Tibial nerve (tissue), 4 donors: Measurements from ENCODE around the gene TUT7. TPM values are rescaled to one million over a fixed set of nuclear protein-coding genes. Genes with fewer than 3 reads are reported as not detected.

Experiments
- DNase-seq, 2 donors: peaks; one replicate each; pipeline ENCODE4 v3.0.0-alpha.2; 2019; ENCODE audit warnings: low spot score in 2 of 2
- H3K27ac ChIP-seq, 4 donors: fragments of 200-600 bp; sonication (generic) in 3 of 4; one replicate each; pipeline ENCODE4 v1.5.1; 2017 to 2019; ENCODE audit warnings: mild to moderate bottlenecking in 1 of 4
- H3K27me3 ChIP-seq, 2 donors: fragments of 200-600 bp; sonication (generic) in 1 of 2; one replicate each; pipeline versions ENCODE4 v1.5.1 to v1.6.0; 2017 to 2019
- H3K36me3 ChIP-seq, 3 donors: fragments of 200-600 bp; sonication (generic); one replicate each; pipeline ENCODE4 v1.5.1; 2018 to 2019
- H3K4me1 ChIP-seq, 4 donors: fragments of 200-600 bp; sonication (generic) in 3 of 4; one replicate each; pipeline ENCODE4 v1.5.1; 2017 to 2019
- H3K4me3 ChIP-seq, 4 donors: fragments of 200-600 bp; sonication (generic) in 3 of 4; one replicate each; pipeline ENCODE4 v1.5.1; 2017 to 2019; ENCODE audit warnings: mild to moderate bottlenecking in 1 of 4, moderate library complexity in 1 of 4
- H3K9me3 ChIP-seq, 4 donors: fragments of 200-600 bp; sonication (generic) in 3 of 4; one replicate each; pipeline ENCODE4 v1.5.1; 2017 to 2019
- EP300 ChIP-seq, 2 donors: sonication (generic); formaldehyde crosslinking; IDR thresholded peaks; one replicate each; pipeline ENCODE4 v1.6.1; 2017; ENCODE audit warnings: antibody characterized with exemption in 2 of 2, mild to moderate bottlenecking in 1 of 2
- POLR2A ChIP-seq, 2 donors: fragments of 450-650 bp; IDR thresholded peaks; one replicate each; pipeline ENCODE4 v1.6.1; 2017; ENCODE audit warnings: antibody characterized with exemption in 2 of 2, mild to moderate bottlenecking in 2 of 2, moderate library complexity in 2 of 2
- WGBS, 2 donors: methylation state at CpG; one replicate each; pipeline ENCODE4 v1.1.5; 2018; 5-methylcytosine and 5-hydroxymethylcytosine counted together
- total RNA-seq, 4 donors: library from RNA; depleted of rRNA; stranded (reverse); fragments of >200 nt; gene quantifications; one replicate each; pipeline ENCODE4 v1.1.0, GENCODE V29; 2016
- TF ChIP-seq, protein P1 (sequence below), 5 experiments: fragments of 200-600 bp in 3 of 5; fragments of 450-650 bp in 2 of 5; sonication (generic) in 3 of 5; IDR thresholded peaks; one replicate each; pipeline ENCODE4 v1.5.1; 2016 to 2019; ENCODE audit warnings: antibody characterized with exemption in 5 of 5, mild to moderate bottlenecking in 3 of 5, moderate library complexity in 2 of 5

Gene TUT7
- total RNA-seq, 4 donors from 2014 or later = 25.7 to 49.6 (median 37.8) TPM

DNA sequence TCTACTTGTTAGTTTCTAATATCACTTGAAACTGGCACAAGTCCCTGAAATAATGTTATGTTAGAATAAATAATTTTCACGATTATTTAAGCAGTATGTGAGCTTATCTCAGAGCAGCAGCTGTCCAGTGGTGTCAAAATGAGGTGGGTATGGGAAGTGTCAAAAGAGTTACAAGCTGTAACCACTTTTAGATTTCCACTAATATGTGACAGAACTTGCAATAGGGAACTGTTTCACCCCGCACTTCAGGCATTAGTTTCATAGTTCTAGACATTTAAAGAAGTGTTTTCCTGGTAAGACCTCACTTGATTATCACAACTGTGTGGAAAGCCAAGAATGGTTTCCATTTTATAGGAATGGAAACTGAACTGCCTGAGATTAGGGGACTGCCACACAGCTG is 68.9 kb downstream of the TUT7 start:
- TF ChIP-seq POLR2A (IDR thresholded peaks at IDR 0.05) = no peak
- WGBS, 2 donors = 72 to 74% methylated on average over 2 of the region's 2 CpGs
- peaks cover 0 to 15% (median 0%) of the 10 kb centered on the region in 3 donors for H3K36me3 ChIP-seq
- H3K27me3 ChIP-seq = no peaks in the 10 kb centered on the region
- H3K4me1 ChIP-seq = peaks cover 0 to 18% (median 10%) of the 10 kb centered on the region in 4 donors
- no peak overlapping the region for H3K27ac ChIP-seq
- H3K4me3 ChIP-seq = no peak overlapping the region
- no peak for DNase-seq
- no peaks in the 10 kb centered on the region for H3K9me3 ChIP-seq

DNA sequence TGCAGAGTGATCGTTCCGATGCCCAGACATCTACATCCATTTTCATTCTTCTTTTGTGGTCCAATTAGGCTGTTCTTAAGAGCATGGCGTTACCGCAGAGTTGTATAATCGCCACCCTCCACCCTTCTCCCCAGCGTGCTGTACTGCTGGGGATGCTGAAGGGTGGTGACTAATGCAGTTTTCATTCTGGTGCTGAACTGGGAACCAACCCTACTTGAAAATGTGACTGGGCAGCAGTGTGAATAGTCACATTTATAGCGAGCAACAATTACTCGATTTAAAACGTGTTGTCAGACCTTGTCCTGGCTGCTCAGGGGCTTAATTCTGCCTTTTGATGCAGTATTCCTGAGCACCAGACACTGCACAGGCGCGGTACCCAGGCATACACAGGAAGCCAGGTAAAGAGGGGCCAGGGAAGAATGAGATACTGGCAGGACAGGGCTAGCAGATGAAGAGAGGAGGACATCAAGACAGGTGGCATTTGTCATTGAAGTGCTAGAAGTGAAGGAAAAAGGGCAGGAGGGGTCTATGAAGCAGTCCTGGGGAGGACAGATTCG is 71.2 kb downstream of the TUT7 start:
- peaks cover 0 to 35% (median 18%) of the 10 kb centered on the region in 4 donors for H3K4me1 ChIP-seq
- TF ChIP-seq, protein P1, sequence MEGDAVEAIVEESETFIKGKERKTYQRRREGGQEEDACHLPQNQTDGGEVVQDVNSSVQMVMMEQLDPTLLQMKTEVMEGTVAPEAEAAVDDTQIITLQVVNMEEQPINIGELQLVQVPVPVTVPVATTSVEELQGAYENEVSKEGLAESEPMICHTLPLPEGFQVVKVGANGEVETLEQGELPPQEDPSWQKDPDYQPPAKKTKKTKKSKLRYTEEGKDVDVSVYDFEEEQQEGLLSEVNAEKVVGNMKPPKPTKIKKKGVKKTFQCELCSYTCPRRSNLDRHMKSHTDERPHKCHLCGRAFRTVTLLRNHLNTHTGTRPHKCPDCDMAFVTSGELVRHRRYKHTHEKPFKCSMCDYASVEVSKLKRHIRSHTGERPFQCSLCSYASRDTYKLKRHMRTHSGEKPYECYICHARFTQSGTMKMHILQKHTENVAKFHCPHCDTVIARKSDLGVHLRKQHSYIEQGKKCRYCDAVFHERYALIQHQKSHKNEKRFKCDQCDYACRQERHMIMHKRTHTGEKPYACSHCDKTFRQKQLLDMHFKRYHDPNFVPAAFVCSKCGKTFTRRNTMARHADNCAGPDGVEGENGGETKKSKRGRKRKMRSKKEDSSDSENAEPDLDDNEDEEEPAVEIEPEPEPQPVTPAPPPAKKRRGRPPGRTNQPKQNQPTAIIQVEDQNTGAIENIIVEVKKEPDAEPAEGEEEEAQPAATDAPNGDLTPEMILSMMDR (IDR thresholded peaks at IDR 0.05) = no peak
- TF ChIP-seq EP300 (IDR thresholded peaks at IDR 0.05) = no peak
- H3K9me3 ChIP-seq = no peaks in the 10 kb centered on the region
- 14 to 19% methylated on average over 12 of the region's 12 CpGs for WGBS, 2 donors
- H3K4me3 ChIP-seq = peak overlapping the region; percentile 77 to 96 (median 87)
- H3K27ac ChIP-seq = peak overlapping the region; percentile 95 to 100 (median 99)
- no peak for DNase-seq
- no peaks in the 10 kb centered on the region for H3K27me3 ChIP-seq
- H3K36me3 ChIP-seq = peaks cover 0 to 11% (median 0%) of the 10 kb centered on the region in 3 donors

DNA sequence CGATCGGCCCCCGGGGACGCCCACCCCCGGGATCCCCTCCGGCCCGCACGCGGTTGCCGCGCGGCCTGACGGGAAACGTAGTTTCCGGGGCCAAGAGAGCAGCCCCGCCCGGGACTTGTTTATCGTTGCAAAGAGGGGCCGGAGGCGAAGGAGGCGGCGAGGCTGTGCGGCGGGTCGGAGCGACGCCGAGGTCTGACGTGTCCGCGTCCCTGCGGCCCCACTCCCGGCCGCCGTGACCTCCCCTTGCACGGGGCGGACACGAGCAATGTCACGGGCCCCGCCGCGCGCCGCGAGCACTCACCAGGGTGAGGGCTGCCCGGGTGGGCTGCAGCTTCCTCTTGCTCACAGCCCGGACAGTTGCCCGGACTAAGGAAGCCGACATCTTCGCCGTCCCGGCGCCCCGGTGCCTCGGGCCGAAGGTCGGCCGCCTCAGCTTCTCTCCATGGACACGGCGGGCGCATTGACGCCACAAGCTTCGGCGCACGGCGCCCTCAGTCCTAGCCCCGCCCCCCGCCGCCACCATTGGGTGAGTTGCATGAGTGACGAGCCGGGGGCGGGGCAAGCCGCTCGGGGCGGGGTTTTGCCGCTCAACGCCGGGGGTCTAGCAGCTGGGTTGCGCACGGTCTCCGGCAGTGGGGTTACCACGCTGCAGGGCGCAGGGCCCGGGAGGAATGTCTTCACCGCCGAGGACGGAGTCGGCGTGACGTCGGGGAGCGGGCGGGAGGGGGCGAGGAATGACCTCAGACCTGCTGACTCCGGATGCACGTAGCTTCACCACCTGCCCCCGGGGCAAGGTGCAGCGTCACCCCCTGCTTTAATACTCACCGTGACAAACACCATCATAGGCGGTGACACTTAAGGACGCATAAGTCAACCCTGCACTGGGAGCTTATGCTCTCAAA is 71.9 kb downstream of the TUT7 start, which contains the start of gene ISCA1:
Gene ISCA1 (minus strand): TSS at position 462 of the 902 bp plus-strand sequence. CDS start 80 bp downstream, at position 382.
- no peaks in the 10 kb centered on the region for H3K27me3 ChIP-seq
- peak; percentile 97 to 98 for DNase-seq

DNA sequence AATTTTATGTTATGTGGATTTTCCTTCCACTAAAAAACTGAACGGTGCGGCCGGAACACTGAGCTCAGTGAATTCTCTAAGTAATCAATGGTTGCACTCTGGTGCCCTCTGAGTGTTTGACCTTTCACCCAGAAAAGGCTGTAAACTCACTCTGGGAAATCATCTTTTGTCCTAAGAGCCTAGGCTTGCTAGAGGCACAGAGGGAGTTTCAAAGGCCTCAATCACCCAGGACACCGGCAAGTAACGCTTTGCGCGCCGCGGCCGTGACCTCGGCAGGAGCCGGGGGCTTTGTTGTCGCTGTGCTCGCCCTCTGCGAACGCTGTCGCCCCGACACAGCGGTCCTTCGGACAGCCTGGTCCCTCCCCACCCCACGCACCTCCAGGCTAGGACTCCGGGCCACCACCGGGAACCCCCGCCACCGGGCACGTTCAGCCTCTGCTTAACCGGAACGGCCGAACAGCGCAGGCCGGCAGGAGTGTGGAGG is 72.6 kb downstream of the TUT7 start:
- Histone ChIP-seq H3K9me3 (no peaks in the 10 kb centered on the region), H3K4me3 (peak overlapping the region; percentile 77 to 96 (median 87)), H3K36me3 (no peaks in the 10 kb centered on the region), H3K27me3 (no peaks in the 10 kb centered on the region), H3K27ac (peak overlapping the region; percentile 95 to 100 (median 99)), H3K4me1 (peaks cover 0 to 47% (median 18%) of the 10 kb centered on the region in 4 donors)
- TF ChIP-seq POLR2A (IDR thresholded peaks at IDR 0.05) = no peak
- TF ChIP-seq, protein P1 (IDR thresholded peaks at IDR 0.05) = no peak
- TF ChIP-seq EP300 (IDR thresholded peaks at IDR 0.05) = no peak
- WGBS, 2 donors = 1 to 2% methylated on average over 3 to 15 of the region's 31 CpGs
- no peak for DNase-seq

More for the DNA sequence above, 71.9 kb downstream of the TUT7 start, which contains the start of gene ISCA1:
- peak; percentile 53 to 97 for TF ChIP-seq EP300 (IDR thresholded peaks at IDR 0.05)
- TF ChIP-seq, protein P1 (IDR thresholded peaks at IDR 0.05) = no peak
- TF ChIP-seq POLR2A (IDR thresholded peaks at IDR 0.05) = peak; percentile 81 to 95
- Histone ChIP-seq H3K36me3 (peaks cover 0 to 4% (median 0%) of the 10 kb centered on the region in 3 donors), H3K4me3 (peak within 1 kb of the TSS; percentile 77 to 96 (median 87)), H3K4me1 (peaks cover 0 to 43% (median 18%) of the 10 kb centered on the region in 4 donors), H3K27ac (peak within 1 kb of the TSS; percentile 95 to 100 (median 99)), H3K9me3 (no peaks in the 10 kb centered on the region)
- WGBS, 2 donors = 0% methylated on average over 44 to 64 of the region's 101 CpGs

DNA sequence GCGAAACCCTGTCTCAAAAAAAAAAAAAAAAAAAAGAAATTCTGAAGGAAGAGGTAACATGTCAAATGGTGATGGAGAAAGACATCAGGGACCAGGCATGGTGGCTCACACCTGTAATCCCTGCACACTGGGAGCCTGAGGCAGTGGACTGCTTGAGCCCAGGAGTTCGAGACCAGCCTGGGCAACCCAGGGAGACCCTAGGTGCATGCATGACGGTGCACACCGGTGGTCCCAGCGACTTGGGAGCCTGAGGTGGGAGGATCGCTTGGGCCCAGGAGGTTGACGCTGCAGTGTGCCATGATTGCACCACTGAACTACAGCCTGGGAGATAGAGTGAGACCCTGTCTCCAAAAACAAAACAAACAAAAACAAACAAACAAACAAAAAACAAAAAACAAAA is 73.6 kb downstream of the TUT7 start:
- Histone ChIP-seq H3K27me3 (no peaks in the 10 kb centered on the region), H3K9me3 (no peaks in the 10 kb centered on the region), H3K4me3 (no peak overlapping the region), H3K36me3 (no peaks in the 10 kb centered on the region), H3K27ac (peak overlapping the region in 1 of 4 donors; percentile 99), H3K4me1 (peaks cover 0 to 56% (median 18%) of the 10 kb centered on the region in 4 donors)
- no peak for DNase-seq
- WGBS, 2 donors = 91 to 92% methylated on average over 7 of the region's 7 CpGs
- TF ChIP-seq POLR2A (IDR thresholded peaks at IDR 0.05) (no peak), EP300 (IDR thresholded peaks at IDR 0.05) (no peak)
- TF ChIP-seq, protein P1 (IDR thresholded peaks at IDR 0.05) = no peak
